ENCODE data around the gene SOCS3. TPM values are rescaled to one million over a fixed set of nuclear protein-coding genes. Genes with fewer than 3 reads are reported as not detected.
A peak's percentile ranks its signal among the peaks of the same experiment; 100 is the strongest.

The SOCS3 gene
- total RNA-seq, 1 donor from 2014 or later, result 13.7 TPM

- no peak for FAIRE-seq
- no peak for DNase-seq (ENCODE audit: low read depth)
- Histone ChIP-seq H3K4me3 (ENCODE audit: low read depth, low read length) (no peak overlapping the region), H3K36me3 (ENCODE audit: control insufficient read depth, insufficient read depth, low read length) (peaks cover 15% of the 10 kb centered on the region), H3K27me3 (ENCODE audit: control insufficient read depth, insufficient read depth, low read length) (no peaks in the 10 kb centered on the region)
- no peak for TF ChIP-seq CTCF (IDR thresholded peaks at IDR 0.05; ENCODE audit: insufficient read depth, low read length, severe bottlenecking)
Measured at GRCh38 chr17:78406396-78406795, 46.5 kb upstream of the SOCS3 start.

GRCh38 chr17:78403822-78404221 lies 43.9 kb upstream of the SOCS3 start:
- Histone ChIP-seq H3K27me3 (ENCODE audit: control insufficient read depth, insufficient read depth, low read length) (no peaks in the 10 kb centered on the region), H3K36me3 (ENCODE audit: control insufficient read depth, insufficient read depth, low read length) (peaks cover 27% of the 10 kb centered on the region), H3K4me3 (ENCODE audit: low read depth, low read length) (no peak overlapping the region)
- no peak for TF ChIP-seq CTCF (IDR thresholded peaks at IDR 0.05; ENCODE audit: insufficient read depth, low read length, severe bottlenecking)
- no peak for FAIRE-seq
- no peak for DNase-seq (ENCODE audit: low read depth)

- Histone ChIP-seq H3K36me3 (ENCODE audit: control insufficient read depth, insufficient read depth, low read length) (peaks cover 29% of the 10 kb centered on the region), H3K4me3 (ENCODE audit: low read depth, low read length) (no peak overlapping the region), H3K27me3 (ENCODE audit: control insufficient read depth, insufficient read depth, low read length) (no peaks in the 10 kb centered on the region)
- DNase-seq (ENCODE audit: low read depth) (no peak), FAIRE-seq (no peak)
- TF ChIP-seq CTCF (IDR thresholded peaks at IDR 0.05; ENCODE audit: insufficient read depth, low read length, severe bottlenecking), result no peak
Measured at GRCh38 chr17:78401891-78402290, 42.0 kb upstream of the SOCS3 start.

GRCh38 chr17:78401246-78401645 lies 41.4 kb upstream of the SOCS3 start:
- TF ChIP-seq CTCF (IDR thresholded peaks at IDR 0.05; ENCODE audit: insufficient read depth, low read length, severe bottlenecking), result no peak
- Histone ChIP-seq H3K4me3 (ENCODE audit: low read depth, low read length) (no peak overlapping the region), H3K27me3 (ENCODE audit: control insufficient read depth, insufficient read depth, low read length) (no peaks in the 10 kb centered on the region), H3K36me3 (ENCODE audit: control insufficient read depth, insufficient read depth, low read length) (peaks cover 30% of the 10 kb centered on the region)
- peak; percentile 78 for DNase-seq (ENCODE audit: low read depth)
- no peak for FAIRE-seq

GRCh38 chr17:78400581-78401240 lies 40.8 kb upstream of the SOCS3 start:
- H3K36me3 ChIP-seq (ENCODE audit: control insufficient read depth, insufficient read depth, low read length), result peaks cover 32% of the 10 kb centered on the region
- FAIRE-seq (peak; percentile 40), DNase-seq (ENCODE audit: low read depth) (peak; percentile 87)
- no peaks in the 10 kb centered on the region for H3K27me3 ChIP-seq (ENCODE audit: control insufficient read depth, insufficient read depth, low read length)
- no peak for TF ChIP-seq CTCF (IDR thresholded peaks at IDR 0.05; ENCODE audit: insufficient read depth, low read length, severe bottlenecking)
- no peak overlapping the region for H3K4me3 ChIP-seq (ENCODE audit: low read depth, low read length)

- no peaks in the 10 kb centered on the region for H3K27me3 ChIP-seq (ENCODE audit: control insufficient read depth, insufficient read depth, low read length)
- FAIRE-seq, result peak; percentile 7
- peak; percentile 94 for DNase-seq (ENCODE audit: low read depth)
- H3K36me3 ChIP-seq (ENCODE audit: control insufficient read depth, insufficient read depth, low read length), result peaks cover 32% of the 10 kb centered on the region
- TF ChIP-seq CTCF (IDR thresholded peaks at IDR 0.05; ENCODE audit: insufficient read depth, low read length, severe bottlenecking), result no peak
- no peak overlapping the region for H3K4me3 ChIP-seq (ENCODE audit: low read depth, low read length)
Measured at GRCh38 chr17:78399693-78400144, 39.8 kb upstream of the SOCS3 start.
